NCI-H226 (cell line): Measurements from ENCODE around the gene EIF4EBP2.

Experiments
- DNase-seq: peaks from one replicate; pipeline ENCODE4 v3.0.0-alpha.2; 2015

Gene EIF4EBP2

DNA sequence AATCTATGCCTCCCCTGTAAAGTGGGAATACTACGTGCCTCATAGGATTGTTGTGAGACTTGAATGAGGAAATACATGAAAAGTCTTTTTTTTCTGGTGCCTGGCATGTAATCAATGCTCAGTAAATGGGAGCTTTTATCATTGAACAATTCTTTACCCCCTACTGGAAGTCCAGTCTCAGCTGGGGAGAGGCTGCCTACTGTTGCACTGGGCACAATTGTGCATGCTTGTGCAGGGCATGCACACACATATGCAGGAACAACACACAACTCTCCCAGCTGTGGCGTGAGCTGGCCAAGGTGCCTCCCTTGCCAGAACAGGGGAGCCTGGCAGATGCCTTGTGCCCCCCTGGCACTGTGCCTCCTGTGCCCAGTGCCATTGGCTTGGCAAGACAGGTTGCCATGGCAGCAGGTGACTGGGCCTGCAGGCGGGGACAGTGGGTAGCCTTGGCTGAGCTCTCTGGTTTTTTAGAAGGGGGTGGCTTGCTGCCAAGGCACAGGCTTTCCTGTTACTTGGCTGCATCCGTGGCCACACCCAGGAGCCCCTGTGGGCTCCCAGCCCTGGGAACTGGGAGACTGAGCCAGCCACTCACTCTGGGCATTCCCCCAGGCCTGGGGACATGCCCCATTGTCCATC is 58.5 kb downstream of the EIF4EBP2 start:
- peak; percentile 13 for DNase-seq

GRCh38 chr10:70465278-70465677 is 61.3 kb downstream of the EIF4EBP2 start:
- DNase-seq, result no peak

DNA sequence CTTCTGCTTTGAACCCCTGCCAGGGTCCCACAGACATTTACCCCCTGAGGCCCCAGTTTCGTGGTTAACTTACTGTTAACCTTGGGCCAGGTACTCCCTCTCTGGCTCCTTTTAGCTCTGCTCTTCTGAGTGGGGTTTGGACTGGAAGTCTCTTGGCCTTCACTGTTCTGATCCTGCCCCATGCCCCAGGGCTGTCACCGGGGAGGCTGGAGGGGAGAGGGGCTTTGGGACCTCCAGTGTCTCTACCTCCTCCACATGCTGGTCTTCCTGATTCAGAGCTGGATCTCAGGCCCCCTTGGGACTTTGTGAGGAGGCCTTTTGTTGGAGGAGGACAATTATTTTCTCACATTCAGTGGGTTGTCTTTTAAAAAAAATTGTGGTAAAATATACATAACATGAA is 61.9 kb downstream of the EIF4EBP2 start:
- DNase-seq, result no peak

DNA sequence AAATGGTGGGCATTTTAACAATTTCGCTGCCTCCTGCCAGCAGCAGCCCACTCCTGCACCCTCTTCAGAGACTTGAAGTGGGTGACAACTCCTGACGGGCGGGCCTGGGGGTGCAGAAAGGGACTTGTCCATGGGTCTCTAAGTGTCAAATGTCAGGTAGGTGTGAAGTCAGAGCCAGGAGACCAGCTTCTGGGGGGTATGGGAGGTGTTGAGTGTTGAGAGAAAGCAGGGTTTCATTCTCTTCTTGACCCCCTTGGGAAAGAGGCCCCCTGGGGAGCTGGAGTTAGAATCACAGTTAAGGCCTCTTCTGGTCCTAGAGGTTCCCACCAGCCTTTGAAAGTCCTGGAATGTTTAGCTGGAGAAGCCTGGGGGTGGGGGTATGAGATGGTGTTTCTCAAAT is 63.0 kb downstream of the EIF4EBP2 start:
- no peak for DNase-seq

DNA sequence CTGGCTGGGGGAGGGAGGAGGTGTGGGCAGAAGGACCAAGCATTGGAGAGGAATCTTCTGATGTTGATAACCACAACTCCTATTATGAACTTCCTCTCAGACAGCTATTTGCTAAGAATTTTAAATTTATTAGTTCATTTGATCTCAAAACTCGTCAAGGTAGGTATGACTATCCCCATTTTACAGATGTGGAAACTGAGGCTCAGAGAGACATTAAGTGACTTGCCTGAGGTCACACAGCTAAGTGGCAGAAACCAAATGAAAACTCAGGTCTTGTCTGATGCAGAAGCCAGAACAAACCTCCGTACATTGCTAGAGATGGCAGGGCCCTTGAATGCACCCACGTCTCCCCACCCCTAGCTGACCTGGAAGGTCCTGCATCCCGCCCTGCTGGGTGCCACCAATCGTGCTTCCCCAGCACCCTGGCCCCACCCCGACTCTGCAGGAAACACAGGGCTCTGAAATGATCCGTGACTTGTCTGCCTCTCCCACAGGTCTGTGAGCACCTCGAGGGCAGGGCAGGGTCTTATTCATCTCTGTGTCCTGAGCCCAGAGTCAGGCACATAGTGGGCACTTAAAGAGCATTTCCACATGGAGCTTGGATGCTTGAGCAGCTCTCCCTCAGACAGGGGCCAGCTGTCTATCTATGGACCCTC is 69.0 kb downstream of the EIF4EBP2 start:
- no peak for DNase-seq

DNA sequence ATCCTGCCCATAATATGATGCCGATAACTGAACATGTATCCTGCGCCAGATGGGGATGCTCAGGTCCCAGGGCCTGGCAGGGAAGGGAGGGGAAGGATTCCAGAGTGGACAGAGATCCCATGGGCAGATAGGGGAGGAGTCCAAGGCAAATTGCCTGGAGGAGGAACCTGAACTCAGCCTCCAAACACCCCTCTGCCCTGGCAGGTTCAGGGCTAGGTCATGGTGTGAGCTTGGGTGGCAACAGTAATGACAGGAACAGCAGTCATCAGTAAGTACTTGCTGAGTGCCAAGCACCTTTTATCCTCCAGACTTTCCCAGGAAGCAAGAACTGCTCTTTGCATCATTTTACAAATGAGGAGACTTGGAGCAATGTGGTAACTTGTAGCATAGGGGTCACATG is 70.8 kb downstream of the EIF4EBP2 start:
- DNase-seq, result no peak

GRCh38 chr10:70475661-70476060 is 71.7 kb downstream of the EIF4EBP2 start:
- DNase-seq, result peak; percentile 67

DNA sequence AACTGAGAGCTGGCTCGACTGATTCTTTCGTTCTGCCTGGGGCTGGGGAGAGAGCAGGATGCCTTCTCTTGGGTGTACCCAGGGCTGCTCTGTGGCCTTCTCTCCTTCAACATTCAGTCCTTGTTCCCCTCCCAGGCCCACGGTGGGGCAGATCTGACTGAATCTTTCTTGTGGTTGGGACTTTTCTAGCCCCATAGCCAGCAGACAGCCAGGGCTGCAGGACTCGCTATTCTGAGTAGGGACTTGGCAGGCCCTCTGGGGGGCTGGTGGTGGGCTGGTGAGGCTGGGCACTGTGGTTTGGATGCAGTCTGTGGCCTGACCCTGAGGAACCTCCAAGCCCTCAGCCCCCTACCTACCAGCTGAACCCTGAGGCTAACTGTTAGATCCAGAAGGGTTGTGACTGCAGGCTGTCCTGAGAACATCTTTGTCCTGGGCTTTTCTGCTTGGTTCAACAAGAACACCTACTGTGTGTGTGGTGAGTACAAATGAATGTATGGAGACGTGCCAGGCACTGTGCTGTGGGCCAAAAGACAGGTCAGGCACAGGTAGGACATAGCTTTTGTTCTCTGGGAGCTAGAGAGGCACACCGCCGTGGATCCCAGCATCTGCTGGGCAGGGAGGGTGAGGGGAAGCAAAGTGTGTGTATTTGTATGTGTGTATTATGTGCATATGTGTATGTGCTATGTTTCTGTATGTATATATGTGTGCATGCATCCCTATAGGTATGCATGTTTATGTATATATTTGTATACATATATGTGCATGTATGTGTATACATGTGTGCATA is 72.5 kb downstream of the EIF4EBP2 start:
- no peak for DNase-seq

GRCh38 chr10:70477661-70478162 is 73.8 kb downstream of the EIF4EBP2 start:
- peak; percentile 80 for DNase-seq
